HepG2 (cell line): ENCODE measurements around the gene STK40. TPM values are rescaled to one million over a fixed set of nuclear protein-coding genes. Genes with fewer than 3 reads are reported as not detected.
A peak's percentile ranks its signal among the peaks of the same experiment; 100 is the strongest.

Experiments used
- AFF4 ChIP-seq: sonication (generic); formaldehyde crosslinking; IDR thresholded peaks from 2 replicates; pipeline ENCODE4 v1.4.0; 2020; ENCODE audit warnings: missing genetic modification reagents
- BRF2 ChIP-seq: sonication (generic); formaldehyde crosslinking; IDR thresholded peaks from 2 replicates; pipeline ENCODE4 v1.8.1; 2022; ENCODE audit warnings: mild to moderate bottlenecking, missing genetic modification reagents
- CBFB ChIP-seq: sonication (generic); formaldehyde crosslinking; IDR thresholded peaks from 2 replicates; pipeline ENCODE4 v1.4.0; 2020; ENCODE audit warnings: missing genetic modification reagents
- FOXK2 ChIP-seq: fragments of 450-650 bp; IDR thresholded peaks from 2 replicates; pipeline ENCODE4 v1.6.1; 2016
- GABPA ChIP-seq, 2 experiments: IDR thresholded peaks; 2 replicates each; pipeline ENCODE4 v1.6.1; 2011 to 2016; ENCODE audit warnings: low read depth in 2 of 2, low read length in 1 of 2, missing biosample characterization in 1 of 2, missing genetic modification characterization in 1 of 2
- ISL2 ChIP-seq: sonication (generic); formaldehyde crosslinking; IDR thresholded peaks from 2 replicates; pipeline ENCODE4 v1.5.0; 2020; ENCODE audit warnings: missing genetic modification reagents
- KMT2A ChIP-seq: sonication (generic); formaldehyde crosslinking; IDR thresholded peaks from 2 replicates; pipeline ENCODE4 v1.4.0; 2020; ENCODE audit warnings: missing genetic modification reagents
- MTA3 ChIP-seq: sonication (generic); formaldehyde crosslinking; IDR thresholded peaks from 2 replicates; pipeline ENCODE4 v1.4.0; 2020; ENCODE audit warnings: missing genetic modification reagents
- NPAS2 ChIP-seq: sonication (generic); formaldehyde crosslinking; IDR thresholded peaks from 2 replicates; pipeline ENCODE4 v1.8.0; 2022; ENCODE audit warnings: mild to moderate bottlenecking, missing genetic modification reagents, borderline replicate concordance
- NR1H2 ChIP-seq: sonication (generic); formaldehyde crosslinking; IDR thresholded peaks from 2 replicates; pipeline ENCODE4 v1.8.1; 2022; ENCODE audit warnings: low read depth, missing genetic modification reagents, borderline replicate concordance
- NR2C2 ChIP-seq: sonication (generic); formaldehyde crosslinking; IDR thresholded peaks from 2 replicates; pipeline ENCODE4 v1.4.0; 2020; ENCODE audit warnings: missing genetic modification reagents, mild to moderate bottlenecking, moderate library complexity, borderline replicate concordance
- PLRG1 ChIP-seq: fragments of 450-650 bp; conservative IDR thresholded peaks from 2 replicates; pipeline ENCODE4 v1.6.1; 2016
- SOX6 ChIP-seq, 2 experiments: fragments of 450-650 bp in 1 of 2; sonication (generic) in 1 of 2; formaldehyde crosslinking in 1 of 2; IDR thresholded peaks; 2 replicates each; pipeline versions ENCODE4 v1.4.0 to v1.6.1; 2017 to 2020; ENCODE audit warnings: antibody characterized with exemption in 1 of 2, mild to moderate bottlenecking in 1 of 2, missing genetic modification reagents in 1 of 2
- THAP7 ChIP-seq: sonication (generic); formaldehyde crosslinking; IDR thresholded peaks from 2 replicates; pipeline ENCODE4 v1.8.1; 2023; ENCODE audit warnings: mild to moderate bottlenecking, missing genetic modification reagents
- ZC3H13 ChIP-seq: sonication (generic); formaldehyde crosslinking; IDR thresholded peaks from 2 replicates; pipeline ENCODE4 v1.8.1; 2023; ENCODE audit warnings: mild to moderate bottlenecking, missing genetic modification reagents, moderate library complexity
- ZFP36L2 ChIP-seq: sonication (generic); formaldehyde crosslinking; IDR thresholded peaks from 2 replicates; pipeline ENCODE4 v1.4.0; 2020; ENCODE audit warnings: missing genetic modification reagents
- ZFY ChIP-seq: sonication (generic); formaldehyde crosslinking; IDR thresholded peaks from 2 replicates; pipeline ENCODE4 v1.4.0; 2020; ENCODE audit warnings: missing genetic modification reagents
- ZNF383 ChIP-seq: sonication (generic); formaldehyde crosslinking; IDR thresholded peaks from 2 replicates; pipeline ENCODE4 v1.4.0; 2020; ENCODE audit warnings: missing genetic modification reagents, mild to moderate bottlenecking, borderline replicate concordance
- ZNF44 ChIP-seq: sonication (generic); formaldehyde crosslinking; IDR thresholded peaks from 2 replicates; pipeline ENCODE4 v1.5.1; 2020; ENCODE audit warnings: mild to moderate bottlenecking, missing genetic modification reagents
- ZNF549 ChIP-seq: sonication (generic); formaldehyde crosslinking; IDR thresholded peaks from 2 replicates; pipeline ENCODE4 v1.5.0; 2020; ENCODE audit warnings: missing genetic modification reagents
- ZNF879 ChIP-seq: sonication (generic); formaldehyde crosslinking; IDR thresholded peaks from 2 replicates; pipeline ENCODE4 v1.8.1; 2023; ENCODE audit warnings: missing genetic modification reagents
- polyA plus RNA-seq, 8 experiments: library from polyadenylated mRNA; depleted of rRNA in 3 of 8; stranded (reverse) in 7 of 8; unstranded in 1 of 8; fragments of >200 nt; fragmentation: Illumina TruSeq in 4 of 8; extraction: Trizol in 4 of 8; gene quantifications; 2 replicates each; pipeline versions ENCODE4 v1.2.1 to v1.2.3, GENCODE V29; 2011 to 2016; ENCODE audit warnings: low read depth in 4 of 8, missing spikeins in 1 of 8, mixed read lengths in 1 of 8; ENCODE audit not compliant: insufficient read depth in 1 of 8
- total RNA-seq, 5 experiments: library from RNA; depleted of rRNA; stranded (reverse); fragments of >200 nt; fragmentation: Illumina TruSeq; extraction: Trizol; gene quantifications; 2 replicates each; pipeline ENCODE4 v1.2.3, GENCODE V29; 2016; ENCODE audit warnings: low read depth in 1 of 5
- TF ChIP-seq, protein P1 (sequence below): sonication (generic); formaldehyde crosslinking; IDR thresholded peaks from 2 replicates; pipeline ENCODE4 v1.5.0; 2020; ENCODE audit warnings: mild to moderate bottlenecking, missing genetic modification reagents

Gene STK40
- total and polyA plus RNA-seq, 2 of the 13 experiments (the other 11 are each of a cell fraction or from before 2014, with no cell fraction given), result 33.8 to 35.1 TPM

DNA sequence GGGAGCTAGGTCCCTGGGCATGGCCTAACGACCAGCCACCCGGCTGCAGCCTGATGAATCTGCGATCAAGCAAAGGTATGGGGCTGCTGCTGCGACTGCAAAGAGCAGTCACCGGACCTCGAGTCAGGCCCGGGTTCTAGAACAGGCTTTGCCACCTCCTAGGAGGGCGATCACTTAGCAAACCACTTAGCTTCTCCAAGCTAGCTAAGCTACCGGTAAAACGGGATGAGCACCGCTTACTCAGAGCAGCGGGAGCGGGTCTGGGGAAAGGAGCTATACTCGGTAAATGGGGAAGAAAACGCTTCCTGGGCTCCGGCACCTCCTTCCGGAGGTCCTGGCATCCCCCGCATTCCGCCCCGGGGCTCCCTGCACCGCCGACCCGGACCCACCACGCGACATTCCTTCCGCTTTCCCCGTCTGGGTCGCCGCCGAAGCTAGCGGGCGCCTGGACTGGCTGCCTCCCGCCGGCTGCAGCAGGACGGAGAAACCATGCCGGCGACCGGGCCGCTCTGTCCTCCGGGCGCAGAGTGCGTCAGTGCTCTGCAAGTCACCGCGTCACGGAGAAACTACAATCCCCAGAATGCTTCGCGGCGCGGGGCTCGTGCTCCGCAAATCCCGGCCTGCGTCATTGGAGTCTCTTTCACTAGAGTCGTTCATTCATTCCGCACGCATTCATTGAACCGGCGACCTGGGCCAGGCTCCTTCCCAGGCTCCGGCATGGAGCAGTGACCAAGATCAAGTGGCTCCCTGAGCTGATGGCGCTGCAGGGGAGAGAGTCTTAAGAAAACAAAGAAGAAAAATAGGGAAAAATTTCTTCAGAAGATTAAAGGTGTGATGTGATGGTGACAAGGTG lies 11.9 kb upstream of the STK40 start, which contains the start of gene LSM10 (continued):
- TF ChIP-seq AFF4 (CRISPR knock-in tag) (no peak), ZNF879 (CRISPR knock-in tag) (no peak), ZFY (CRISPR knock-in tag) (peak; percentile 99), BRF2 (CRISPR knock-in tag) (no peak), GABPA (IDR thresholded peaks at IDR 0.05; ENCODE audit: low read depth, low read length) (peak; percentile 47), GABPA (CRISPR knock-in tag; IDR thresholded peaks at IDR 0.05; ENCODE audit: low read depth) (peak; percentile 82), NPAS2 (CRISPR knock-in tag) (no peak), PLRG1 (no peak), FOXK2 (no peak), ZFP36L2 (CRISPR knock-in tag) (no peak), NR1H2 (CRISPR knock-in tag) (no peak), MTA3 (CRISPR knock-in tag) (no peak), ZNF44 (CRISPR knock-in tag) (0 out of 2 replicates have a peak, but pooled peaks have one; percentile 41), NR2C2 (peak; percentile 21; the same call in 1 of the 2 replicates), ZNF383 (CRISPR knock-in tag) (no peak), CBFB (no peak; the same call in 1 of the 2 replicates), SOX6 (IDR thresholded peaks at IDR 0.05) (no peak), SOX6 (CRISPR knock-in tag; IDR thresholded peaks at IDR 0.05) (peak; percentile 40), KMT2A (peak; percentile 71; the same call in 1 of the 2 replicates), ZC3H13 (CRISPR knock-in tag) (0 out of 2 replicates have a peak, but pooled peaks have one; percentile 43), ZNF549 (CRISPR knock-in tag) (no peak), ISL2 (CRISPR knock-in tag) (peak; percentile 74; the same call in 1 of the 2 replicates), THAP7 (CRISPR knock-in tag) (no peak)
- TF ChIP-seq, protein P1, sequence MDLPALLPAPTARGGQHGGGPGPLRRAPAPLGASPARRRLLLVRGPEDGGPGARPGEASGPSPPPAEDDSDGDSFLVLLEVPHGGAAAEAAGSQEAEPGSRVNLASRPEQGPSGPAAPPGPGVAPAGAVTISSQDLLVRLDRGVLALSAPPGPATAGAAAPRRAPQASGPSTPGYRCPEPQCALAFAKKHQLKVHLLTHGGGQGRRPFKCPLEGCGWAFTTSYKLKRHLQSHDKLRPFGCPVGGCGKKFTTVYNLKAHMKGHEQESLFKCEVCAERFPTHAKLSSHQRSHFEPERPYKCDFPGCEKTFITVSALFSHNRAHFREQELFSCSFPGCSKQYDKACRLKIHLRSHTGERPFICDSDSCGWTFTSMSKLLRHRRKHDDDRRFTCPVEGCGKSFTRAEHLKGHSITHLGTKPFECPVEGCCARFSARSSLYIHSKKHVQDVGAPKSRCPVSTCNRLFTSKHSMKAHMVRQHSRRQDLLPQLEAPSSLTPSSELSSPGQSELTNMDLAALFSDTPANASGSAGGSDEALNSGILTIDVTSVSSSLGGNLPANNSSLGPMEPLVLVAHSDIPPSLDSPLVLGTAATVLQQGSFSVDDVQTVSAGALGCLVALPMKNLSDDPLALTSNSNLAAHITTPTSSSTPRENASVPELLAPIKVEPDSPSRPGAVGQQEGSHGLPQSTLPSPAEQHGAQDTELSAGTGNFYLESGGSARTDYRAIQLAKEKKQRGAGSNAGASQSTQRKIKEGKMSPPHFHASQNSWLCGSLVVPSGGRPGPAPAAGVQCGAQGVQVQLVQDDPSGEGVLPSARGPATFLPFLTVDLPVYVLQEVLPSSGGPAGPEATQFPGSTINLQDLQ (CRISPR knock-in tag), result no peak; the same call in 1 of the 2 replicates
